Loucy (cell line): ENCODE measurements around the gene ZC2HC1B.

ENCODE experiments used
- CTCF ChIP-seq: fragments of 200-600 bp; sonication (generic); conservative IDR thresholded peaks from 2 replicates; pipeline ENCODE4 v1.5.1; 2014; ENCODE audit warnings: mild to moderate bottlenecking, antibody characterized with exemption, low read length
- EZH2phosphoT487 ChIP-seq: fragments of 200-600 bp; IDR thresholded peaks from 2 replicates; pipeline ENCODE4 v1.6.1; 2018; ENCODE audit warnings: antibody characterized with exemption, mild to moderate bottlenecking, moderate library complexity, borderline replicate concordance

GRCh38 chr6:143949535-143949934, 85.3 kb downstream of the ZC2HC1B start:
- TF ChIP-seq CTCF (no peak), EZH2phosphoT487 (no peak)
